GM19372 (cell line): ENCODE results near the gene PACS1.

ENCODE experiments used
- ATAC-seq: cut with Tn5 transposase; IDR thresholded peaks from one replicate; pipeline ENCODE4 v1.9.1; 2021; ENCODE audit warnings: mild to moderate bottlenecking, low read depth, moderate library complexity; ENCODE audit not compliant: unreplicated experiment

Gene PACS1

DNA sequence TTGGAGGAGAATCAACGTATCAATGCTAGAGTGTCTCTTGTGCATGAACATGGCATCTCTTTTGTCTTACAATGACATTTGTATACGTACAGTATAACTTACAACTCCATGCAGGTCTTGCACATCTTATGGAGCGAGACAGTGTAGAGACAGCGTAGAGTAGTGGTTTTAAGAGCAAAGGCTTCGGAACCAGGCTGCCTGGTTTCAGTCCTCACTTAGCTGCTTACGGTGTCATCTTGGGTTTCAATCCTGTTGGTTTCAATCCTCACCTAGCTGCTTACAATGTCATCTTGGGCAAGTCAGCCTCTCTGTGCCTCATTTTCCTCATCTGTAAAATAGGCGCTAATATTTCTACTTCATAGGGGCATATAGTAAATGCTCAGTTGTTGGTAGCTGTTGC is 98.2 kb downstream of the PACS1 start:
- ATAC-seq: no peak

DNA sequence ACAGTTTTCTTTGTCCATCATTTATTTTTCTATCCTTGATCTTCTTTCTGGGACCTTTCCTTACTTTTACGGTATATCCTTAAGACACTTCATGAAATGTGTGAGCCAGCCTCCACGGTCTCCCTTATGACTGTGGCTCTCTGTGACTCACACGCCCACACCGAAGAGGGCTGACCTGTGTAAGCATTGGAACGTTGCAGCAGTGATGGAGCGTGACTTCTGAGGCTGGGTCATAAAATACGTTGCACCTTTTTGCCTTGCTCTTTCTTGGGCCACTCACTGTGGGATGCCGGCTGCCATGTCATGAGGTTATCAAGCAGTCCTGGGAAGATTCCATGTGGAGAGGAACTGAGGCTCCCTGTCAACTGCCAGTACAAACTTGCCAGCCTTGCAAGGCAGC is 102.1 kb downstream of the PACS1 start:
- ATAC-seq: no peak

DNA sequence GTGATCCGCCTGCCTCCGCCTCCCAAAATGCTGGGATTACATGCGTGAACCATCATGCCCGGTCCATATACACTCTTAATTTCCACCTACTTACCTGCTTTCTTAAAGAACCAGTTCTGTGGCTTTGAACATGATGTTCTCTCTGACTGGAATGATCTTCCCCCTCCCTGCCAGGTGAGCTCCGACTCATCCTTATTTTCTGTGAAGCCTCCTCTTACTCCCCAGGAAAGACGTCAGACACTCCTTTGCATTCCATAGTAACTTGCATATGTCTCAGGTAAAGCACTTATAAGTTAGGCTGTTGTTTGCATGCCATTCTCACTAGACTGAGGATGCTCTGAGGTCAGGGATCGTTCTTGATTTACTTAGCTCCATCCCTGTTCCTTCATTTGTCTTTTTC is 106.6 kb downstream of the PACS1 start:
- no peak for ATAC-seq

DNA sequence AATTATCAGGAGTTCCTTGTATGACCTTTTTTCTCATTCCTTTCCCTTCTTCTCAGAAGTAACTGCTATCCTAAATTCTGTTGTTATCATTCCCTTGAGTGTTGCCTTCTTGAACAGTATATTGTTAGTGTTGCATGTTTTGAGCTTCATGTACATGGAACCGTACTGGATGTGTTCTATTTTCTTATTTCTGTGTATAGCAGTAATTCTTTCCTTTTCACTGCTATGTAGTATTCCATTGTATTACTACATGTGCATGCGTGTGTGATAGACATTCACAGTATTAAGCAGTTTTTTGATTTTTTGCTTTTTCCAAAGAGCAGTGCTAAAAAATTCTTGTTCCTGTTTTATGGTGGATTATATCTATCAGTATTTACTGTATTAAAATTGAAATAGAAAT is 108.1 kb downstream of the PACS1 start:
- ATAC-seq: no peak

DNA sequence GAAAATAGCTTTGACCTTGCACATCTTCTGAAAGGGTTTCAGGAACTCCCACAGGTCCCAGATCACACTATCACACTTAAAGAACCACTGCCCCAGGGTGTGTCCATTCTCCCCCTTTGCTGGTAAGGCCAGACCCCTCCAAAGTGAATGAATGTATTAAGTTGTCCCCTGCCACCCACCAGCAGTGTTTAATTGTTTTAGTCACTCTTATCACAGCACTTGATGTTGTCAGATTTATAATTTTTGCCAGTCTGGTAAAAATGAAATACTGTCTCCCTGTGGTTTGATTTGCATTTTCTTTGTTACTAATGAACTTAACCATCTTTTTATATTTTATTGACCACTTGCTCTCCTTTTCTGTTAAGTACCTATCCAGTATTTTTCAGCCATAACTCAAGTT is 108.8 kb downstream of the PACS1 start:
- ATAC-seq: no peak

DNA sequence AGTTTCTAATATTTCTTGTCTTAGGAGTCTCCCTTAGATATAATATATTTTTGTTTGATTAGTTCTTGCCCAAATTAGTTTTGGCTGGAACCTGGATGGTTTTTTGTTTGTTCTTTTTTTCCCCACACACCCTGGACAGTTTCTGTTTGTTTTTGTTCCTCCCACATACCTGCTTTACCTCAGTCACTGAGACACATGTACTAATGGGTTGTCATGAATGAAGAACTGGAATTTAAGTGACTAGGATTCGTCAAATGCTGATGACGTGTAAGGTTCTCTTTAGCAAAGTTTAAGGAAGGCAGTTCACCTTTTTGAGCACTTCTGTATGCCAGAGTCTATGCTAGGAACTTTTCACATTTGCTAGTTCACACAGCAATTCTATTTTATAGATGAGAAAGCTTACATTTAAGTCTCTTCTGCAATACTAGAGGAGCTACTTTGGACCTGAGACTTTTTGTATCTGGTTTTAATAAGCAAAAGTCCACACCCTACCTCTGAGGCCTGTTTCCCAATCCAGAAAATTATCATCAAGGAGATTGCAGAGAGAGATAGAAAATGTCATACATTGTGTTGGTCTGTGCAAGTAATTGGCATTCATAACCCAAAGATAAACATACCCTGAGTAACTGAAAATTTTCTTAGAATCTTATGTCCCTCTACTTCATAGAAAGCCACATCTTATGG is 111.7 kb downstream of the PACS1 start:
- ATAC-seq: no peak

DNA sequence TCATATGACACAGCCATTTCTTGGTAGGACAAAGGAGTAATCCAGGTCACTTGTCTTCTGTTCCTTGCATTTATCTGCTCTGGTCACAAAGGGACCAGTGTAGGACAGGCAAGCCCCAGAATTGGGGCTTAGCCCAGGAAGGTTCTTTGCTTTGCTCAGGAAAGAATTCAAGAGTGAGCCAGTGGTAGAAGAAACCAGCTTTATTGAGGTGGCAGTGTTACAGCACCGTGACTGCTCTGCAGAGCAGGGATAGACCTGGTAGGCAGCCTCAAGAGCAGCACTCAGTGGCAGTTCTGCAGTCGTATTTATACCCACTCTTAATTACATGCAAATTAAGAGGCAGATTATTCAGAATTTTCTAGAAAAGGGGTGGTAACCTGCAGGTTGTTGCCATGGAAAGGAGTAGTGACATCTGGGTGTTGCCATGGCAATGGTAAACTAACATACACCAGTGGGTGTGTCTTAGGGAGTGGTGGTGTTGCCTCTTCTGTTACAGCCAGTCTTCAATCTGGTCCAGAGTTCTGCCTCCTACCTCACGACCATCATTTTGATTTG is 113.5 kb downstream of the PACS1 start:
- no peak for ATAC-seq

DNA sequence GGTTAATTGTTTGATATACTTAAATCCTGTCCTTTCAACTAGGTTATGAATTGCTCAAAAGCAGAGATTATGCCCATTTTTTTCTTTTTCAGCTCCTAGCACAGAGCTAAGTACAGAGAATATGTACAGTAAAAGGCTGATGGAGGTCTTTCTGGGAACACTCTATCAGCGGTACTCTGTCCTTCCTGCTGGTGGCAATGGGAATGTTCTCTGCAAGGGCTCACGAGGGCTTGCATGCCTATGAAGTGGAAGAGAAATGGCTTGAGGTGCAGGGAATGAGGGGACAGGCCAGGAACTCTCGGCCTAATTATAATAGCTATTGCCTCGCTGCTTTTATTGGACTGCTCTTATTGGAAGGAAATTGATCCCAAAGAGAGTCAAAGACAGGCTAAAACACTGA is 114.7 kb downstream of the PACS1 start:
- no peak for ATAC-seq

DNA sequence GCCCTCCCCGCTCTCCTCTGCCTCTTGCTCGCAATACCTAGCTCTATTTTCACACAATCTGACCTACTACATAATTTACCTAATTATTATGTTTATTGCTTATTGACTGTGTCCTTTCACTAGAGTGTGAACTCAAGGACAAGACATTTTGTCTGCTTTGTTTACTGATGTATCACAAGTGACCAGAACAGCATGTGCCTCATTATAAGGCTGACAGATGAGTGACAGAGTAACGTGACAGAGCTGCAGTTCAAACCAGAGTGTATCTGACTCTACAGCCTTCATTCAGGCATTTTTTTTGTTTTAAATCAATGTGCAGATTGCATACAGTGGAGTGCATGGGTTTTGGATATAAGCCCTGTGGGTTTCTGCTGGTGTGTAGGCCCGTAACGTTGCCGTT is 116.4 kb downstream of the PACS1 start:
- no peak for ATAC-seq

DNA sequence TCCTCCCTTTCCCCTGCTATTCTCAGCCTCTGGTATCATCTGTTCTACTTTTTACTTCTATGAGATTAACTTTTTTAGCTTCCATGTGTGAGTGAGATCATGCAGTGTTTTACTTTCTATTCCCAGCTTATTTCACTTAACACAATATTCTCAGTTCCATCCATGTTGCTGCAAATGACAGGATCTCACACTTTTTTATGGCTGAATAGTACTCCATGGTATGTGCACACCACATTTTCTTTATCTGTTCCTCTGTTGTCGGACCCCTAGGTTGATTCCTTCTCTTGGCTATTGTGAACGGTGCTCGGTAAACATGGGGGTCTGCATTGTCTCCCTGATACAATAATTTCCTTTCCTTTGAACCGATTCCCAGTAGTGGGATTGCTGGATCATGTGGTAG is 117.4 kb downstream of the PACS1 start:
- ATAC-seq: no peak

DNA sequence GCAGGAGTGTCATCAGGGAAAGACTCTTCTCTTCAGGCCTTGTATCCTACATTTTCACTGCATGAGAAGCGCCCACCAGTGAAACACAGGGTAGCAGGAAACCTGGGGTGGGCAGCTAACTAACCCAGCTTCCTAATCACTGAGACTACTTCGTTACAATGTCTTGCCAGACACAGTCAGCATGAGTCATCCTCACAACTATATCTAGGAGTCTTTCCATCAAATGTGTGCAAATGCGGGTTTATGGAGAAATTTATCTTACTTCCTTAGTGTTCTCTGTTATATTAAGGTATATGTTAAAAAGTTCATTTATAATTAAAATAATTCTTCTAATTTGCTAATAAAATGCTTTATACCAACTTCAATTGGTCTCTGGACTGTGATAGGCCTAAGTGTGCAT is 118.5 kb downstream of the PACS1 start:
- ATAC-seq: no peak

DNA sequence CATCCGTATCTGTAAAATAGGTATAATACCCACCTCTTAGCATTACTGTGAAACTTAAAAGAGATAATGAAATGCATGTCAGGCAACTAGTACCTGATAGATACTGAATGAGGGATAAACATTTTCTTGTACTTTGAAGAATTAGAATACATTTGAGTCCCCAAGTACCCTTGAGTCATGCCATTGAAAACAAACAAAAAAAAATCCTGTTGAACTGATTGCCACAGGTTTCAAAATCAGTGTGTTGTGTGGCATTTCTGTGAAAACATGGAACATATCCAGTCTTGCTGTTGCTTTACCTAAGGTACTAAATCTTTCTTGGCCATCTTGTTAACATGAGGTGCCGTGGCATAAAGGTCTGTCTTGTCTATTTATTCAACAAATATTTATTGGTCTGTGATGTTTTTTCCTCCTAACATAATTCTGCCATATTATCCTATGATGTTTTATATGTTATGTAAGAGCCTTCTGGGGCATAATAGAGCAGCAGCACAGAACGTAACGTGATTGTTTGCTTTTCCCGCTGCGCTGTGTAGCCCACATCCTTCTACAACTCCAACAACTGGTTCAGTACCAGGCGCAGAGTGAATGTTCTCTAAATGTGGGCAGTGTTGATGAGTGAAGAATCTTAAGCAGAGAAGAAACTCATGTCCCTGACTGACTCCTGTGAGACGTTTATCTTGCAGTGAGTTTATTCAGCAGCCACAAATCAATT is 119.1 kb downstream of the PACS1 start:
- no peak for ATAC-seq

DNA sequence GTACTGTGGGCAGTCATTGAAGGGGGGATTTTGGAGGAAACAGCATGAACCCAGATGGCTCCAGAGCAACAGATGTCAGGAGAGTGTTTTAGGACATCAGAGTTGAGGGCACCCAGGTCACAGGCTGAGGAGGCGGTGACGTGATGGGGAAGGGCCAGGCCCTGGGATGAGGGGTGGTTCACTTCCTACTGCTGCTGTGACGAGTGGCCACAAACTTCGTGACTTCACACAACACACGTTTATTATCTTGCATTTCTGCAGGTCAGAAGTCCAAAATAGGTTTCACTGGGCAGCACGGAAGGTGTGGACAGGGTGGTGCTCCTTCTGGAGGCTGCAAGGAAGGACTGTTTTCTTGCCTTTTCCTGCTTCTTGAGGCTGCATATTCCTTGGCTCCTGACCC is 120.7 kb downstream of the PACS1 start:
- no peak for ATAC-seq

DNA sequence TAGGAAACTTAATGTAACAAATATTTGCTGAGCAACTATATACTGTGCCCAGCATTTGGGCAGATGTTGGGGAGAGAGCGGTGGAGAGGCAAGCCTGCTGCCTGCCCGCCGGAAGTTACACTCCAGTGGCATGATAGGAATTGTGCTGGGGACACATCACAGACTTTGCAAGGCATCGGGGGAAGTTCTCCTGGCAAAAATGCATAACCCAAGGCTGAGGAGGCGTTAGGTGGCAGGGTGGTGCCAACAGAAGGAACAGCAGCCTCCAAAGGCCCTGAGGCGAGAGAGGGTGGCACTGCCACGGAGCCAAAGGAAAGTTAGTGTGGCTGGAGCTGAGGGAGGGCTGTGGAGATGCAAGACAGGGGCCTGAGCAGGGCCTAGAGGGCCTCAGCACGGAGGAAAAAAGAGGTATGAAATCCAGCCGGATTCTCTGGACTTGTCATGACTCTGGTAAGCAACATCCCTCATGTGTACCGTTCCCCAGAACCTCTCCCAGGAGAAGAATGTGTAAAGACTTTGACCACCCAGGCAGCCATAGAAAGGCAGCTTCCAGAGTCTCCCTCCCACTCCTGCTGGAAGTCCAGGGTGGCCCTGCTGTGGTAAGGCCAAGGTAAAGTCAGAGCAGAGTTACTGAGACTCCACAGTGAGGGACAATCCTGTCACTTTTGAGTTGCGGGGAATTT is 122.2 kb downstream of the PACS1 start:
- ATAC-seq: no peak

DNA sequence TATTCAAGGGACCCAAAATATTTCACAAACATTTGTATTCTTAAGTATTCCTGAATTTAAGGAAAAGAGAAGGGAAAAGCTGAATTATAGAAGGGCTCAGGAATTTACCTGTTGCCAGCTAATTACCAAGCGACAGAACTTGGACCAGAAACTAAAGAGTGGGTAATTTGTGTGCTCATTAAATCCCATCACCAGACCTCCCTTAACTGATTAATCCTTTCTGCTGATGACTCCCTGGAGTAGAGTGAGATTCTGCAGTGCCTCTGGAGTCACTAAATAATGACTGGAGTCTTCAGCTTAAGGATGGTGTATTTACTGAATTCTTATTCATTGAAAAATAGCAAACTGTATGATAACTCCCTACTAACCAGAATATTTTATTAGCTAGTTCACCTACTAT is 124.3 kb downstream of the PACS1 start:
- no peak for ATAC-seq

DNA sequence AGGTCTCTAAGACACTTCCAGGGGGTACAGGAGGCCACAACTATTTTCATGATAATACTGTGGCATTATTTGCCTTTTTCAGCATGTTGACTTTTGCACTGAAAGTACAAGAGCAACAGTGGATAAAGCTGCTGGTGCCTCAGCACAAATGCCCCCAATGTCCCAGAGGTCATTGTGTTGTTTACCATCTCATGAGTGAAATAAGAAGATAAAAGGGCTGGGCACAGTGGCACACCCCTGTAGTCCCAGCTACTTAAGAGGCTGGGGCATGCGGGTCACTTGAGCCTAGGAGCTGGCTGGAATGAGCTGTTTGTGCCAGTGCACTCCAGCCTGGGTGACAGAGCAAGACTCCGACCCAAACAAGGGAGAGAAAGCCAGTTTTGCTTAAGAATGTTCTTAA is 125.8 kb downstream of the PACS1 start:
- no peak for ATAC-seq

DNA sequence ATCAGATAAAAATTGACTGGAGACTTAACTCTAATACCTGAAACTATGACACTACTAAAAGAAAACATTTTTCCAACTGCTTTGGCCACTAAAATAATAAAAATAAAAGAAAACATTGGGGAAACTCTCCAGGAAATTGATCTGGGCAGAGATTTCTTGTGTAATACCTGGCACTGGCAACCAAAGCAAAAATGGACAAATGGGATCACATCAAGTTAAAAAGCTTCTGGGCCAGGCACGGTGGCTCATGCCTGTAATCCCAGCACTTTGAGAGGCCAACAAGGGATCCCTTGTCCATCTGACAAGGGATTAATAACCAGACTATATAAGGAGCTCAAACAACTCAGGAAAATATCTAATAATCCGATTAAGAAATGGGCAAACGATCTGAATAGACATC is 133.8 kb downstream of the PACS1 start:
- ATAC-seq: no peak

DNA sequence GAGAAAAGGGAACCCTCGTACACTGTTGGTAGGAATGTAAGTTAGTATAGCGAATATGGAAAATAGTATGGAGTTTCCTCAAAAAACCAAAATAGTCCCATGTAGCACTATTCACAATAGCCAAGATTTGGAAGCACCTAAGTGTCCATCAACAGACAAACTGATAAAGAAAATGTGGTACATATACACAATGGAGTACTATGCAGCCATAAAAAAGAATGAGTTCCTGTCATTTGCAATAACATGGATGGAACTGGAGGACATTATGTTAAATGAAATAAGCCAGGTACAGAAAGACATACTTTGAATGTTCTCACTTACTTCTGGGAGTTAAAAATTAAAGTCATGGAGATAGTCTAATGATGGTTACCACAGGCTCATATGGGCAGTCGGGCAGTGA is 134.3 kb downstream of the PACS1 start:
- ATAC-seq: no peak

DNA sequence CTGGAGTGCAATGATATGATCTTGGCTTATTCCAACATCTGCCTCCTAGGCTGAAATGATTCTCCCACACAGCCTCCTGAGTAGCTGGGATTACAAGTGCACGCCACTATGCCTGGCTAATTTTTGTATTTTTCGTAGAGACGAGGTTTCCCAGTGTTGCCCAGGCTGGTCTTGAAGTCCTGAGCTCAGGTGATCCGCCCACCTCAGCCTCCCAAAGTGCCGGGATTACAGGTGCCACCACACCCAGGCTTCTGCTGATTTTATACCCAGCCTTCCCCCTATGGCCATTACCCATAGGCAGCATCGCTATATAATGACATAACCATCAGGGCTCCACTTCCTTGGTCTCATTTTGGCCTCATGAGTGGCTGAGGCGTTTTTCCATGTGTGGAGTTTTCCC is 137.7 kb downstream of the PACS1 start:
- no peak for ATAC-seq

DNA sequence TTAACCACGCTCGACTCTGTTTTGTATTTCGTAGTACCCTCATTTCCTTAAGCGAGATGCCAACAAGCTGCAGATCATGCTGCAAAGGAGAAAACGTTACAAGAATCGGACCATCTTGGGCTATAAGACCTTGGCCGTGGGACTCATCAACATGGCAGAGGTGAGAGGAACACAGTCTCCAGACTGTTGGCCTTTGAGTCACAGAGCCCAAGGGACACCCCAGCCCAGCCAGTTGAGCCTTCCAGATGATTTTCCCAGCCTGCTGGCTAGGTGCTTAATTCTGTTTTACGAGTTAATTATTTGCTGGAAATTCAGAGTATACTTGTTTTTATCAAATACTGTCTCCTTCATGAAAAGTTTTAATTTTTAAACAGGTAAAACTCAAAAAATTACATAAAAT is 141.0 kb downstream of the PACS1 start:
- ATAC-seq: no peak

DNA sequence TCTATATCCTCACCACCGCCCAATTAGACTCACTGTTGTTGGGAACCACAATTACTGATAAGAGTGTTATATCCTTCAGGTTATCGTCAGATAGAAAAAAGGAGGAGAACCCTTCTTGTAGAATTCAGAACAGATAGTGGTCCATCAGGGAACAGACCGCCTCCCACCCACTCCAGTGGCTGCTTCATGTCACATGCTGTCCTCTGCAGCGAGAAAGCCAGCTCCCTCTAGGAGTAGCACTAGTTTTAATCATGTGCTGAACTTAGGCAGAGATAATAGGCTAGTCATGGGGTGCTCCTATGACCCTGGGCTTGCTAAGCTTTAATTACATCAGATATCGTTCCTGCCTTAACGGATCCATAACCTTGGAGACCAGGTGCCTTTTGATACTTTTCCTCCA is 146.8 kb downstream of the PACS1 start:
- no peak for ATAC-seq

DNA sequence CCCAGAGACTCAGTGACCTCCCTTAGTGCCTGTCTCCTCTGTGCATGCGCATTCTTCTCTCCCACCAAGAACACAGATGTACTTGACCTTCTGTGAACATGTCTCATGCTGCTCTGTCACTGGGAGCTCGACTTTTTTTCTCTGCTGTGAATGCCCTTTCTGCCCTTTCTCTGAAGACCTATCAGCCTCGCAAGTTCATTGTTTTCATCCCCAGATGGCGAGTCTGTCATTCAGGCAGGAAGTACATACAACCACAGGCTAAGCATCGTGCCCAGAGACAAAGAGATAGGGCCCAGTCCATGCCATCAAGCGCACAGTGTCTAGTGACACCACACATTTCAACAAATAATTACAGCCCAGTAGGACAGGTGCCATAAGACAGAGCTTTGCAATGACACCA is 148.0 kb downstream of the PACS1 start:
- no peak for ATAC-seq
